CMK (cell line): ENCODE data around the gene BRIX1.
"Not testable (repeated sequence)": the region's sequence is repeated elsewhere in the genome, so short reads cannot be mapped to it uniquely, and the experiment has no call there.

Experiments
- DNase-seq: peaks from one replicate; pipeline ENCODE4 v3.0.0-alpha.2; 2010; ENCODE audit warnings: low read depth

BRIX1 gene

GRCh38 chr5:34968258-34968657, 52.7 kb downstream of the BRIX1 start:
- no peak for DNase-seq

- DNase-seq: no peak
Observed at GRCh38 chr5:34970552-34970951, 55.0 kb downstream of the BRIX1 start.

GRCh38 chr5:34971655-34972054, 56.1 kb downstream of the BRIX1 start:
- DNase-seq: not testable (repeated sequence)
